Measurements from ENCODE around the gene SLC66A2. TPM values are rescaled to one million over a fixed set of nuclear protein-coding genes. Genes with fewer than 3 reads are reported as not detected.
"Not testable (repeated sequence)": the region's sequence is repeated elsewhere in the genome, so short reads cannot be mapped to it uniquely, and the experiment has no call there.

The SLC66A2 gene
- total RNA-seq, 1 donor from 2014 or later: 28.1 TPM

DNA sequence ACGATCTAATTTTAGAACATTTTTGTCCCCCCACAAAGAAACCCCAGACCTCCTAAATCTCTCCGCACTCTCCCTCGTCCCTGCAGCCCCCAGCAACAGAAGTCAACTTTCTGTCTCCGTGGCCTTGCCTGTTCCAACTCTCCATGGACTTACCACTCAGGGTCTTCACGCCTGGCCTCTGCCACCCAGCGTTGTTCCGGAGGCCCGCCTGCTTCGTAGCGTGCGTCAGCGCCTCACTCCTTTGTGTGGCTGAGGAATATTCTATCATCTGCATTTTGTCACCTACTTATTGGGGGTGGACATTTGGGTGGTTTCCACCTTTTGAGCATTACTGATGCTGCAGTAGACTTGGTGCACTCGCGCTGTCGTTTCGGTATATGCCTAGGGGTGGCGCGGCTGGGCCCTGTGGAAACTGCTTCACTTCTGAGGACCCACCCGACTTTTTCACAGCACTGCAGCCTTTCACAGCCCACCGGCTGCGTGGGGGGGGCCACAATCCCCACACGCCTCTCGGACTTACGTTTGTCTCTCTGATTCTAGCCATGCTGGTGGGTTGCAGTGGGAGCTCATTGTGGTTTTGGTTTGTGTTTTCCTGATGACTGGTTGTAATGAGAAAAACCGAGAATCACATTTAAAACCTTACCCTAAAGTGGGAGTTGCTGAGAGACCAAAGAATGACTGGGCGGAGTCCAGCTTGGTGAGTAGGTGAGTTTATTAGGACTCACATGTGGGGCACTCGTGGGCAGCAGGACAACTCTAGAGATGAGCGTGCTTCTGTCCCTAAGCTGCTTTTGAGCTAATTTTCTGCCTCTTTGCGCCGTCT, 11.6 kb upstream of the SLC66A2 start:
- TF ChIP-seq, protein P1, sequence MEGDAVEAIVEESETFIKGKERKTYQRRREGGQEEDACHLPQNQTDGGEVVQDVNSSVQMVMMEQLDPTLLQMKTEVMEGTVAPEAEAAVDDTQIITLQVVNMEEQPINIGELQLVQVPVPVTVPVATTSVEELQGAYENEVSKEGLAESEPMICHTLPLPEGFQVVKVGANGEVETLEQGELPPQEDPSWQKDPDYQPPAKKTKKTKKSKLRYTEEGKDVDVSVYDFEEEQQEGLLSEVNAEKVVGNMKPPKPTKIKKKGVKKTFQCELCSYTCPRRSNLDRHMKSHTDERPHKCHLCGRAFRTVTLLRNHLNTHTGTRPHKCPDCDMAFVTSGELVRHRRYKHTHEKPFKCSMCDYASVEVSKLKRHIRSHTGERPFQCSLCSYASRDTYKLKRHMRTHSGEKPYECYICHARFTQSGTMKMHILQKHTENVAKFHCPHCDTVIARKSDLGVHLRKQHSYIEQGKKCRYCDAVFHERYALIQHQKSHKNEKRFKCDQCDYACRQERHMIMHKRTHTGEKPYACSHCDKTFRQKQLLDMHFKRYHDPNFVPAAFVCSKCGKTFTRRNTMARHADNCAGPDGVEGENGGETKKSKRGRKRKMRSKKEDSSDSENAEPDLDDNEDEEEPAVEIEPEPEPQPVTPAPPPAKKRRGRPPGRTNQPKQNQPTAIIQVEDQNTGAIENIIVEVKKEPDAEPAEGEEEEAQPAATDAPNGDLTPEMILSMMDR (conservative IDR thresholded peaks at IDR 0.05; ENCODE audit: low read depth, low read length): no peak
- no peak for DNase-seq (ENCODE audit: low read depth)
- H3K4me3 ChIP-seq (ENCODE audit: low read depth, low read length): no peak overlapping the region

DNA sequence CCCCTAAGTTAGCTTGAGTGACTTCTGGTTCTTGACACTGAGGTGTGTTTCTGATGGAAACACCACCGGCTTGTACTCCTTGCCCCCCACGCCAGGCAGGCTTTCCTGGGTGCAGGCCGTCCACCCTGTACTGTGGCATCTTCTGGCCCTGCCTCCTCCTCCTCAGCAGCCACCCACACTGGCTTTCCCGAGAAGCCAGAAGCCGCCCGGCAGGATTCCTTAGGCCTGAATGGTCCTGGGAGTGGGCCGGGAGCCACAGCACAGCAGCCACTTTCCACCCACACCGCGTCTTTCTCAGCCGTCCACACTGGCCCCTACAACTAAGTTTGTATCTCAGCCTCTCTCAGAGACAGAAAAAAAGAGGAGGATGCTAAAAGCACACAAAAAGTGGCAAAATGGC, 10.9 kb upstream of the SLC66A2 start:
- no peak for DNase-seq (ENCODE audit: low read depth)
- H3K4me3 ChIP-seq (ENCODE audit: low read depth, low read length): no peak overlapping the region
- TF ChIP-seq, protein P1 (conservative IDR thresholded peaks at IDR 0.05; ENCODE audit: low read depth, low read length): no peak

DNA sequence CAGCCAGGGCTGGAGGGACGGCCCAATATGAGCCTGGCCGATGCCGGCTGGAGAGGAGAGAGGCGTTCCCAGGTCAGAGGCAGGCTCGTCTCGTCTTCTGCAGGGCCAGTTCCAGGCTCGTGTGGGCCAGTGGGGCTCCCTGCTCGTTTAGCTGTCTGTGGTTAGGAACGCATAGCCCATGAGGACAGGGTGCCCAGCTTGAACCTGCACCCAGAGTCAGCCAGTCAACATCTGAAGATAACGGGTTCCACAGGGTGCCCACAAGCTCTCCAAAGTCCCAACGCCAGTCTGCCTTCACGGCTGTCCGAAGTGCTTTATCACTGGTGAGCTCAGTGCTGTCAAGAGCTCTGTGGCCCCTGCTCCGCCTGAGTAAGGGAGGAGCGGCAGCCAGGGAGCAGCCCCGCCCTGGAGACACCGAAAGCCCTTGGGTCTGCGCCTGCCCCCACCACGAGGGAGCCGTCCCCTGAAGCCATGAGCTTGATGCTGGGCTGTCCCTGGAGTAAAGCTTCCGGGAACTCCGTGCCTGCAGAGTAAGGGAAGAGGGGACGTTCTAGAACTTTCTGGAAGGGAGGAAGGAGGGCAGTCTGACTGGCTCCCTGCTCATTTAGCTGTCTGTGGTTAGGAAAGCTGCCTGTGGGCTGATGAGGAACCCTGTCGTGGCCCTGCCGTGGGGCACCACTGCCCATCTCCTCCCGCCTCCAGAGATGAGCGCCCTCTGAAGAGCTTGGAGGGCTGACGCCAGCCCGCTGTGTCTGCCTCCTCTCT, 10.3 kb upstream of the SLC66A2 start:
- no peak overlapping the region for H3K4me3 ChIP-seq (ENCODE audit: low read depth, low read length)
- no peak for DNase-seq (ENCODE audit: low read depth)

DNA sequence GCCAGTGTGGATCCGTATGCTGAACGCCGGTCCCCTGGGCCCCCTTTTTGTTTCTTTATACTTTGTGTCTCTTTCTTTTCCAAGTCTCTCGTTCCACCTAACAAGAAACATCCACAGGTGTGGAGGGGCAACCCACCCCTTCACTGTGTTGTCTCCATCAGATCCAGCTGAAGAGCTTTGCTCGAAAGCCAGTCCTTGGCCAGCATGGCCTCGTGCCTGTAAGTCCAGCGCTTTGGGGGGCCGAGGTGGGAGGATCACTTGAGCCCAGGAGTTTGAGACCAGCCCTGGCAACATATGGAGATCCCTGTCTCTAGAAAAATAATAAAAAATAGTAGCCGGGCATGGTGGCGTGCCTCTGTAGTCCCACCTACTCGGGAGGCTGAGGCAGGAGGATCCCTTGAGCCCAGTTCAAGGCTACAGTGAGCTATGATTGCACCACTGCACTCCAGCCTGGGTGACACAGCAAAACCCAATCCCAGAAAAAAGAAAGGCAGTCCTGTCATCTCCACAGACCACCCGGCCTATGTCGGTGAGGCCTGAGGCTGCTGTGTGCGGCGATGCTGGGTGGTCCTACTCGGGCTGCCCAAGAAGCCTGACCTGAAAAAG, 9.6 kb upstream of the SLC66A2 start:
- no peak overlapping the region for H3K4me3 ChIP-seq (ENCODE audit: low read depth, low read length)
- no peak for DNase-seq (ENCODE audit: low read depth)
- TF ChIP-seq, protein P1 (conservative IDR thresholded peaks at IDR 0.05; ENCODE audit: low read depth, low read length): no peak

More for the DNA sequence above, 10.3 kb upstream of the SLC66A2 start:
- TF ChIP-seq, protein P1 (conservative IDR thresholded peaks at IDR 0.05; ENCODE audit: low read depth, low read length): no peak

DNA sequence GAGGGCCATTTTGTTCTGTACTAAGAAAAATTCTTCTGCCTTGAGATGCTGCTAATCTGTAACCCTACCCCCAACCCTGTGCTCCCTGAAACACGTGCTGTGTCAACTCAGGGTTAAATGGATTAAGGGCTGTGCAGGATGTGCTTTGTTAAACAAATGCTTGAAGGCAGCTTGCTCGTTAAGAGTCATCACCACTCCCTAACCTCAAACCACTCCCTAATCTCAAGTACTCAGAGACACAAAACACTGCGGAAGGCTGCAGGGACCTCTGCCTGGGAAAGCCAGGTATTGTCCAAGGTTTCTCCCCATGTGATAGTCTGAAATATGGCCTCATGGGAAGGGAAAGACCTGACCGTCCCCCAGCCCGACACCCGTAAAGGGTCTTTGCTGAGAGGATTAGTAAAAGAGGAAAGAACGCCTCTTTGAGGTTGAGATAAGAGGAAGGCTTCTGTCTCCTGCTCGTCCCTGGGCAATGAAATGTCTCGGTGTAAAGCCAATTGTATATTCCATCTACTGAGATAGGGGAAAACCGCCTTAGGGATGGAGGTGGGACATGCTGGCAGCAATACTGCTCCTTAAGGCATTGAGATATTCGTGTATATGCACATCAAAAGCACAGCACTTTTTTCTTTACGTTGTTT, 8.8 kb upstream of the SLC66A2 start:
- not testable (repeated sequence) for DNase-seq (ENCODE audit: low read depth); H3K4me3 ChIP-seq (ENCODE audit: low read depth, low read length)

DNA sequence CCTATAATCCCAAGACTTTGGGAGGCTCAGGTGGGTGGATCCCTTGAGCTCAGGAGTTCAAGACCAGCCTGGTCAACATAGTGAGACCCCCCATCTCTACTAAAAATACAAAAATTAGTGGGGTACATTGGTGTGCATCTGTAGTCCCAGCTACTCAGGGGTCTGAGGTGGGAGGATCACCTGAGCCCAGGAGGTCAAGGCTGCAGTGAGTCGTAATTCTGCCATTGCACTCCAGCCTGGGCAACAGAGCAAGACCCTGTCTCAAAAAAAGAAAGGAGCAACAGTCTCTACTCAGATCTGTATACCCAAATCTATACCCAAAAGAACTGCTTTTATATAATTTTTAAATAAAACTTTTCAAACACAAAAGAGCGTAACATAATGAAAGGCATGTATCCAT, 7.5 kb upstream of the SLC66A2 start:
- DNase-seq (ENCODE audit: low read depth): no peak
- TF ChIP-seq, protein P1 (conservative IDR thresholded peaks at IDR 0.05; ENCODE audit: low read depth, low read length): no peak
- no peak overlapping the region for H3K4me3 ChIP-seq (ENCODE audit: low read depth, low read length)

DNA sequence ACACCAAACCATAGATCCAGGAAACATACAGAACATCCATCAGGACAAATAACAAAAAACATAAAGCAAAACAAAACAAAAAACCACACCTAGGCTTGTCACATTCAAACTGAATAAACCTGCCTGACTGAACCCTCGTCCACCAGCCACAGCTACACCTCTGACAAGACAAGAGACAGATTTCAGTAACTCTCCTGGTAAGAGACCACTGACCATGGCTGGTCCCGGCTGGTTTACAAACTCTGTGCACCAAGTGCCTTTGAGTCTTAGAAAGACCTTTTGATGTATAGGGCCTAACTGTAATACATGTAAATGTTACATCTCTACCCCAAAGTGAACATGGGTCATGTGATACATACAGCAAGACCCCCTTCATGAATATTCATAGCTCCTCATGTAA, 4.8 kb upstream of the SLC66A2 start:
- H3K4me3 ChIP-seq (ENCODE audit: low read depth, low read length): no peak overlapping the region
- DNase-seq (ENCODE audit: low read depth): no peak
- TF ChIP-seq, protein P1 (conservative IDR thresholded peaks at IDR 0.05; ENCODE audit: low read depth, low read length): no peak

Measured in epithelial cell of proximal tubule (primary cell).